GM12878 (cell line): ENCODE data around the gene GPRIN1.

Source experiments
- CTCF ChIP-seq, 3 experiments: IDR thresholded peaks in 2 of 3; conservative IDR thresholded peaks in 1 of 3; 2 replicates each; pipeline ENCODE4 v1.5.1; 2011; ENCODE audit warnings: low read depth in 3 of 3, low read length in 3 of 3, mild to moderate bottlenecking in 3 of 3, control low read depth in 2 of 3, moderate library complexity in 2 of 3, inconsistent platforms in 1 of 3, mixed read lengths in 1 of 3; ENCODE audit not compliant: control insufficient read depth in 2 of 3, insufficient read depth in 1 of 3; ENCODE audit errors: extremely low read depth in 1 of 3
- HSF1 ChIP-seq: fragments of 150-350 bp; IDR thresholded peaks from 2 replicates; pipeline ENCODE4 v1.6.1; 2014; ENCODE audit warnings: mild to moderate bottlenecking, low read depth, low read length
- MYC ChIP-seq: IDR thresholded peaks from 2 replicates; pipeline ENCODE4 v1.6.1; 2011; ENCODE audit warnings: mild to moderate bottlenecking, low read length, moderate library complexity, inconsistent platforms; ENCODE audit not compliant: insufficient read depth, insufficient replicate concordance, insufficient read length, severe bottlenecking
- NFXL1 ChIP-seq: fragments of 450-650 bp; IDR thresholded peaks from 2 replicates; pipeline ENCODE4 v1.6.1; 2017; ENCODE audit warnings: antibody characterized with exemption, mild to moderate bottlenecking, borderline replicate concordance
- POLR2A ChIP-seq: IDR thresholded peaks from 2 replicates; pipeline ENCODE4 v1.6.1; 2011; ENCODE audit warnings: low read depth, mild to moderate bottlenecking, low read length
- SP1 ChIP-seq: IDR thresholded peaks from one replicate; pipeline ENCODE4 v1.6.1; 2011; ENCODE audit warnings: low read depth, low read length
- SREBF2 ChIP-seq: IDR thresholded peaks from 2 replicates; pipeline ENCODE4 v1.6.1; 2012; ENCODE audit warnings: mild to moderate bottlenecking, low read length
- YY1 ChIP-seq: IDR thresholded peaks from 2 replicates; pipeline ENCODE4 v1.6.1; 2011; ENCODE audit warnings: low read depth, mild to moderate bottlenecking, low read length

GRCh38 chr5:176592573-176592972 lies 17.4 kb downstream of the GPRIN1 start:
- TF ChIP-seq POLR2A (no peak), MYC (no peak), HSF1 (no peak), NFXL1 (no peak), CTCF (IDR thresholded peaks at IDR 0.05 in 2 of 3, conservative IDR thresholded peaks at IDR 0.05 in 1 of 3; ENCODE audit: control insufficient read depth in 2 of 3, extremely low read depth in 1 of 3, insufficient read depth in 1 of 3, low read depth in 3 of 3, low read length in 3 of 3) (no peak), SREBF2 (no peak), SP1 (no peak), YY1 (no peak)
